Activated naive CD4-positive, alpha-beta T cell treated with anti-CD3 and anti-CD28 coated beads, Interleukin-2, amount 50 U/mL, for 16 hours (primary cell): ENCODE measurements around the gene HM13.

Experiments
- DNase-seq: peaks from one replicate; pipeline ENCODE4 v3.0.0-alpha.2; 2020

Gene HM13

DNA sequence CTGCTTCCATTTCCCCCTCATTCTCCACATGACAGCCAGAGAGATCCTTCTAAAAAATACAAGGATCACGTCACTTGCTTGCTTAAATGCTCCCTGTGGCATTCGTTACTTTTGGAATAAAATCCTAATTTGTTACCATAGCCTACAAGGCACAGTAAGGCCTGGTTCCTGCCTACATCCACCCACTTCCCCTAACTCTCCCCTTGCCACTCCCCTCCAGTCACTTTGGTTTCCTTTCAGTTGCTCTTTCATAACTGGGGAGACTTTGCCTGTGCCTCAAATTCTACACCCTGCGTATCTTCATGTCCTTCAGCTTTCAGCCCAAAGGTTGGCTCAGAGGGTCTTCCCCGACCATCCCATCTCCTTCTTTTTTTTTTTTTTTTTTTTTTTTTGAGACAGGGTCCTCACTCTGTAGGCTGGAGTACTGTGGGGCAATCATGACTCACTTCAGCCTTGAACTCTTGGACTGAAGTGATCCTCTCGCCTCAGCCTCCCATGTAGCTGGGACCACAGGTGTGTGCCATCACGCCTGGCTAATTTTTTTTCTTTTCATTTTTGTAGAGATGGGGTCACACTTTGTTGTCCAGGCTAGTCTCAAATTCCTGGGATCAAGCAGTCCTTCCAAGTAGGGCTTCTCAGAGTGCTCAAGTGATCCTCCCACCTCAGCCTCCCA, 103.3 kb downstream of the HM13 start:
- DNase-seq: no peak
